HG03175 (cell line): ENCODE data around the gene ADSL.

Experiments
- ATAC-seq: cut with Tn5 transposase; IDR thresholded peaks from one replicate; pipeline ENCODE4 v1.9.1; 2021; ENCODE audit warnings: mild to moderate bottlenecking, moderate library complexity; ENCODE audit not compliant: unreplicated experiment

Gene ADSL

DNA sequence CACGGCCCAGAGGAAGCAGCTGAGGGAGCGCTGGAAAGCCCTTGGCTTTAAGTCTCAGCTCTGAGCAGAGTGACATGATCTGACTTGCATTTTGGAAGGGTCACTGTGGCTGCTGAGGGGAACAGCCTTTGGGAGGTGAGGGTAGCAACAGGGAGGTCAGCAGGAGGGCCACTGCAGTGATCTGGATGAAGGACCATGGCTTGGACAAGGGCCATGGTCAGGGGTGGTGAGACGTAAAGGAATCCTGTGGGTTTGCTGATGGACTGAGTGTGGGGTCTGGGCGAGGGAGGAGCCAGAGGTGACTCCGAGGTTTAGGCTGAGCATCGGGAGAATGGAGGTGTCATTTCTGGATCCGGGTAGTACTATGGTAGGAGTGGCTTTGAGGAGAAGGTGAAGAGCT lies 57.4 kb downstream of the ADSL start:
- no peak for ATAC-seq

DNA sequence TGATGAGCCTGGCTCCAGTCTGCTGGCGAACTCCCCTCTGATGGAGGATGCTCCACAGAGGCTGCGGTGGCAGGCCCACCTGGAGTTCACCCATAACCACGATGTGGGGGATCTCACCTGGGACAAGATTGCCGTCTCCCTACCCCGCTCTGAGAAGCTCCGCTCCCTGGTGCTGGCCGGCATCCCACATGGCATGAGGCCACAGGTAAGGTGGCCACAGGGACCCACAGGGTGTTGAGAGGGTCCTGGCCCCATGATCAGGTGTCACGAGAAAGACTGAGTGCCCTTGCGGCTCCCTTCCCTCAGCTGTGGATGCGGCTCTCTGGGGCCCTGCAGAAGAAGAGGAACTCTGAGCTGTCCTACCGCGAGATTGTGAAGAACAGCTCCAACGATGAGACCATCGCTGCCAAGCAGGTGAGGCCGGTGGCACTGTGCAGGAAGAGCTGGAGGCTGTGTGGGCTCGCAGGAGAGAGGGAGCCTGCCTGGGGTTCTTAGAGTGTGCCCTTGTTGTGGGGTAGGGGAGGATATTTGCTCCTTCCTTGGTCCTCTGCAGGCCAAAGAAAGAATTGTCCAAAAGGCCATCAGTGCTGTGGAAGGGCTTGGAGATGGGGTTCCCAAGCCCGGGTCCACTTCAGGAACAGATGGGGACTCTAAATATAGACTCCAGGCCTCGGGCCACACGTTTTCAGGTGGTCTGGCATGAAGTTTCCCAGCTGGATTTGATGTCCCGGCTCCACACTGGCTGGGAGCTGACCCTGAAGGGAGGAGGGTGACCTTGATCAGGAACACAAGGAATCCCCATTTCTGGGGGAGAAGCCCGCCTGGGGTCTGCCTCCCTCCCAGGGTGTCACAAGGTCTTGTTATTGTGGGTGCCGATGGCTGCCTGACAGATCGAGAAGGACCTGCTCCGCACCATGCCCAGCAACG lies 58.2 kb downstream of the ADSL start:
- ATAC-seq = no peak

GRCh38 chr22:40405178-40406062 lies 59.1 kb downstream of the ADSL start:
- no peak for ATAC-seq

GRCh38 chr22:40406063-40406890 lies 60.0 kb downstream of the ADSL start:
- no peak for ATAC-seq

DNA sequence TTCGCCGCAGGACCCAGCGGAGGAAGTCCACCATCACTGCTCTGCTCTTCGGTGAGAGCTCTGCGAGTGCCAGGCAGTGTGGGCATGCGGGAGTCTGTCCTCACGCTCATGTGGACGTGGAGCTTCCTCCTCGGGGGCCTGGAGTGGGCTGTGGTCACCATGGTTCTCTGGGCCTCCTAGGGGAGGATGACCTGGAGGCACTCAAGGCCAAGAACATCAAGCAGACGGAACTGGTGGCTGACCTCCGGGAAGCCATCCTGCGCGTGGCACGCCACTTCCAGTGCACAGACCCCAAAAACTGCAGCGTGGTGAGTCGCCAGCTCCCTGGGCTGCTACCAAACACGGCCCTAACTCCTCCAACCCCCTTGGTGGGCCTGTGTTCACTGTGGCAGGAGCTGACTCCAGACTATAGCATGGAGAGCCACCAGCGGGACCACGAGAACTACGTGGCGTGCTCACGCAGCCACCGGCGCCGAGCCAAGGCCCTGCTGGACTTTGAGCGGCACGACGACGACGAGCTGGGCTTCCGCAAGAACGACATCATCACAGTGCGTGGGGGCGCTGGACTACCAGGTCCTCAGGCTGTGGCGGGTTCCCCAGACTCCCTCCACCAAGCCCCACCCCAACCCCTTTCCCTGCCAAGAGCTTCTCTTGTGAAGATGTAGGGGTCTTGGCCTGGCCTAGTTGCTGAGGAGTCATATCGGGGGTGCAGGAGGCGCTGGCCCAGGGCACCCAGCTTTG lies 60.9 kb downstream of the ADSL start:
- ATAC-seq = no peak

DNA sequence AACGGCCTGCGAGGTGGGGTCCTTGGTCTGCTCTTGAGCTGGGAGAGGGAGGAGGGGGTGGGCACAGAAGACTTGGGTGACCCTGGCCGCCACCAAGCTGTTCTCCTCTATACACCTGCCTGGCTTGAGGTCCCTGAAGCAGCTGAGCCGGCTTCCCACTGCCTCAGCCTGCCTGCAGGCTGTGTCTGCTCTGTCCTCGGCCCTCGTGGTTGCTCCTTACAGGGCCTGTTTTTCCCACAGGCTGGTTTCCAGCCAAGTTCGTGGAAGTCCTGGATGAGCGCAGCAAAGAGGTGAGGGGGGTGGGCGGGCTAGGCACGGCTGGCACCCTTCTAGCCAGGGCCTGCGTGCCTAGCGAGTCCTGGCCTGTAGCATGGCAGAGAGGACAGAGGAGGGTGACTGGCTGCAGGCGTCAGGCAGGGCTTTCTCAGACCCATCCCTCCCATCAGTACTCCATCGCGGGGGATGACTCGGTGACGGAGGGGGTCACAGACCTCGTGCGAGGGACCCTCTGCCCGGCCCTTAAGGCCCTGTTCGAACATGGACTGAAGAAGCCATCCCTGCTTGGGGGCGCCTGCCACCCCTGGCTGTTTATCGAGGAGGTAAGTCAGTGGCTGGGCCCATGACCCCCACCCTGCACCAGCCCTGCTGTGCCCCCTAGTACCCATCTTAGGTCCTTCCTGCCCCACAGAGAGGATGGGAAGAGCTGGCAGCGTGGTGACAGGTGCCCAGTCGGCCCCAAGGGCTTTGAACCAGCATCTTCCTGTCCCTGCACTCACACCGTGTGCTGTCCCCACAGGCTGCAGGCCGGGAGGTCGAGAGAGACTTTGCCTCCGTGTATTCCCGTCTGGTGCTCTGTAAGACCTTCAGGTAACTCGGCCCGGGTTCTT lies 61.8 kb downstream of the ADSL start:
- no peak for ATAC-seq

GRCh38 chr22:40408718-40409612 lies 62.7 kb downstream of the ADSL start:
- ATAC-seq = no peak

GRCh38 chr22:40409613-40410113 lies 63.4 kb downstream of the ADSL start:
- no peak for ATAC-seq

GRCh38 chr22:40410272-40410671 lies 64.0 kb downstream of the ADSL start:
- ATAC-seq = no peak

DNA sequence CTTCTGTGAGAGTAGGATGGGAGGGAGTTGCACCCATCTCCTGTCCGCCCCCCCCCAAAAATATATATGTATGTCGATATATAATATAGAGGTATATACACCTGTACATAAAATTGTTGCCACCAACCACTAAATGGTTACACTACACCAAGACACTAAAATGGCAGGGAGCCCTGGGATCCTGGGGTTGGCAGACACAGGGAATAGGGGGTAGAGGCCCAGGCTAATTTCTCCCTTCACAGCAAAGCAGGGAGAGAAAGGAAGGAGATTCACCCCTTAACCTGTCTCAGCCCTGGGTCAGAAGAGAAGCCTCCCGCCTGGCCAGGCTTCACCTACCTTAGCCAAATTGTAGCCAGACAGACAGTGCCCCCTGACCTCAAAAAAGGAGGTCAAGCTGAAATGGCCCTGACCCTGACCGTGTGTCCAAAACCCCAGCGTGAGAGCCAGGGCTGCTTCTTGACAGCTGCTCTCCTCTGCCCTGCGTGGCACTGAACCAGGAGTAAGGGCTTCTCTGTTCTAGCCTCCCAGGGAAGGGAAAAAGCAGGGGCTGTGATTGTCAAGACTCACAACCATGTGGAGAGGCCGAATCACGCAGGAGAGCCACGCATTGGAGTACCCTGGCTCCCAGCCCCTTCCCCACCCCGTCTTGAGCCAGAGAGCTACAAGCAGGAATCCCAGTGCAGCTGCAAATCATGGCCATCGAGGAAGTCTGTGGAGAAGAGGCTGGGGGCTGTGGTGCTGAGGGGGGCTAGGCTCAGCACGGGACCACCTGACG lies 64.6 kb downstream of the ADSL start:
- ATAC-seq = no peak

DNA sequence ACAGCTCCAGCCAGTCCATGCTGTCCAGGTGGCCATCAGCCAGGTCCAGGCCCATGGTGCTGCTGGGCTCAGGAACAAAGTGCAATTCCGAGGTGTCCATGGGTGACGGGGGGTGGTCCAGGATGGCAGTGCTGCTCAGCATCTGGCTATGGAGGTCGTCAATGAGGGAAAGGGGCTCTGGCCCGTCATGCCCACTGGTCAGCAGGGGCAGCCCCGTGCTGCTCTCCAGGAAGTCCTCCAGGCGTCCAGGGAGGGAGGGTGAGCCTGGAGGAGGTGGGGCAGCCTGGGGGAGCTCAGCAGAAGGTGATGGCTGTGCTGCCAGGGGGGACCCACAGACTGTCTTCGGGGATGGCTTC lies 65.2 kb downstream of the ADSL start:
- ATAC-seq = no peak

GRCh38 chr22:40412441-40412840 lies 66.1 kb downstream of the ADSL start:
- peak; percentile 47 for ATAC-seq

DNA sequence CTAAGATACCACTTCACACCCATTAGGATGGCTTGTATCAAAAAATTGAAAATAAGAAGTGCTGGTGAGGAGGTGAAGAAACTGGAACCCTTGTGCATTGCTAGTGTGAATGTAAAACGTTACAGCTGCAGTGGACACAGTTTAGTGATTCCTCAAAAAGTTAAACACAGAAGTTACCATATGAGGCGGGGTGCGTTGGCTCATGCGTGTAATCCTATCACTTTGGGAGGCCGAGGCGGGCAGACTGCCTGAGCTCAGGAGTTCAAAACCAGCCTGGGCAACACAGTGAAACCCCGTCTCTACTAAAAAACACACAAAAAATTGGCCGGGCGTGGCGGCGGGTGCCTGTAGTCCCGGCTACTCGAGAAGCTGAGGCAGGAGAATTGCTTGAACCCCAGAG lies 67.6 kb downstream of the ADSL start:
- ATAC-seq = no peak

- ATAC-seq = no peak
Measured at GRCh38 chr22:40414311-40414710, 68.0 kb downstream of the ADSL start.

DNA sequence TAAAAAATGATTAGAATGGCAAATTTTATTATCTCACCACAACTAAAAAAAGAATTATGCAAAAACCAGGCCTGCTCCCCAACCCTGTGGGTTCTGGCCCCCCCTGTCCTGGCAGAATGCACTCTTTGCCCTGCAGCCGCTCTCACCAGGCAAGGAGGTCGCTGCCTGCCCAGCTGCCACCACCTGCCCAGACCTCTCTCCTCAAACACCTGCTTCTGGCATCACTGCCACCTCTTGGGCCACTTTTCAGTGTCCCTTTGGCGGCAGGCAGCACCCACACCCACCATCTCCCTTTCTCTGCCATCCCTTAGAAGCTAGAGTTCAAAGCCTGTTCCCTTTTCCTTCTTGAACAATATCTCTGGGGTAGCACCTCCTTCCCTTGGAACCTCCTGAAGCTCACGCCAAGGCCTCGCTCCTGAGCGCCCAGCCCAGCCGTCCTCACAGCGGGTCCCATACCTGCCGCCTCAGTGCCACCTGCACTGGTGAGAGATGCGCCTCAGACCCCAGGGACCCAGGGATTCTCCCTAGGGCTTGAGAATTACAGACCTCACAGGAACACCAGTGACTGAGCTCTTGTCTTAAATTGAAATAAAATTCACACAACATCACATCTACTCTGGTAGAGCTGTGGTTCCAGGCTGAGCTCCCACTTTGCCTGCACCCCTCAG lies 68.7 kb downstream of the ADSL start:
- ATAC-seq = no peak

GRCh38 chr22:40415531-40416266 lies 69.4 kb downstream of the ADSL start:
- no peak for ATAC-seq
